Measurements from ENCODE around the gene QKI. TPM values are rescaled to one million over a fixed set of nuclear protein-coding genes. Genes with fewer than 3 reads are reported as not detected.

QKI gene
- total and polyA plus RNA-seq, 10 of the 15 experiments (the other 5 are each of a cell fraction or from before 2014, with no cell fraction given): 4.7 to 72.5 (median 38.9) TPM

GRCh38 chr6:163417595-163417994, 3.1 kb downstream of the QKI start:
- no peak for DNase-seq (ENCODE audit: low read depth, low spot score)
- Histone ChIP-seq H3K27me3 (replicated peaks in 1 of 2; ENCODE audit: control insufficient read depth in 2 of 2, insufficient read depth in 2 of 2, low read length in 1 of 2) (no peaks in the 10 kb centered on the region), H3K9me3 (replicated peaks; ENCODE audit: control insufficient read depth, insufficient read depth, low read length) (no peaks in the 10 kb centered on the region), H3K36me3 (ENCODE audit: control insufficient read depth in 2 of 2, insufficient read depth in 2 of 2, low read length in 1 of 2) (no peaks in the 10 kb centered on the region), H3K4me3 (peak overlapping the region; percentile 90), H3K27ac (ENCODE audit: control insufficient read depth, insufficient read depth) (peak overlapping the region; percentile 1; the same call in 1 of the 2 replicates), H4K20me1 (ENCODE audit: control insufficient read depth, insufficient read depth) (no peaks in the 10 kb centered on the region), H3K9ac (ENCODE audit: control insufficient read depth, insufficient read depth, low read length) (peak overlapping the region; percentile 24), H3K79me2 (ENCODE audit: control insufficient read depth, insufficient read depth, low read length) (peaks cover 81% of the 10 kb centered on the region), H3K4me2 (ENCODE audit: control insufficient read depth, insufficient read depth) (peak overlapping the region; percentile 81; the same call in 1 of the 2 replicates), H2AFZ (ENCODE audit: control insufficient read depth, low read depth, low read length) (no peak overlapping the region), H3K4me1 (ENCODE audit: control insufficient read depth, insufficient read depth, low read length) (peaks cover 3% of the 10 kb centered on the region; the same call in 1 of the 2 replicates)
- TF ChIP-seq KDM1A (IDR thresholded peaks at IDR 0.05; ENCODE audit: borderline replicate concordance): no peak
- TF ChIP-seq NFYA (IDR thresholded peaks at IDR 0.05; ENCODE audit: borderline replicate concordance, low read depth, low read length): no peak
- no peak for TF ChIP-seq ZNF274 (IDR thresholded peaks at IDR 0.05; ENCODE audit: insufficient read depth, insufficient read length)
- TF ChIP-seq, protein P1, sequence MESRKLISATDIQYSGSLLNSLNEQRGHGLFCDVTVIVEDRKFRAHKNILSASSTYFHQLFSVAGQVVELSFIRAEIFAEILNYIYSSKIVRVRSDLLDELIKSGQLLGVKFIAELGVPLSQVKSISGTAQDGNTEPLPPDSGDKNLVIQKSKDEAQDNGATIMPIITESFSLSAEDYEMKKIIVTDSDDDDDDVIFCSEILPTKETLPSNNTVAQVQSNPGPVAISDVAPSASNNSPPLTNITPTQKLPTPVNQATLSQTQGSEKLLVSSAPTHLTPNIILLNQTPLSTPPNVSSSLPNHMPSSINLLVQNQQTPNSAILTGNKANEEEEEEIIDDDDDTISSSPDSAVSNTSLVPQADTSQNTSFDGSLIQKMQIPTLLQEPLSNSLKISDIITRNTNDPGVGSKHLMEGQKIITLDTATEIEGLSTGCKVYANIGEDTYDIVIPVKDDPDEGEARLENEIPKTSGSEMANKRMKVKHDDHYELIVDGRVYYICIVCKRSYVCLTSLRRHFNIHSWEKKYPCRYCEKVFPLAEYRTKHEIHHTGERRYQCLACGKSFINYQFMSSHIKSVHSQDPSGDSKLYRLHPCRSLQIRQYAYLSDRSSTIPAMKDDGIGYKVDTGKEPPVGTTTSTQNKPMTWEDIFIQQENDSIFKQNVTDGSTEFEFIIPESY (IDR thresholded peaks at IDR 0.05): no peak
- no peak for TF ChIP-seq STAT1 (conservative IDR thresholded peaks at IDR 0.05)
- TF ChIP-seq, protein P2, sequence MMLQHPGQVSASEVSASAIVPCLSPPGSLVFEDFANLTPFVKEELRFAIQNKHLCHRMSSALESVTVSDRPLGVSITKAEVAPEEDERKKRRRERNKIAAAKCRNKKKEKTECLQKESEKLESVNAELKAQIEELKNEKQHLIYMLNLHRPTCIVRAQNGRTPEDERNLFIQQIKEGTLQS (IDR thresholded peaks at IDR 0.05; ENCODE audit: borderline replicate concordance, extremely low read depth, low read depth, low read length): no peak
- TF ChIP-seq MTA3 (IDR thresholded peaks at IDR 0.05; ENCODE audit: borderline replicate concordance, low read length): no peak
- no peak for TF ChIP-seq RFX5 (IDR thresholded peaks at IDR 0.05; ENCODE audit: low read depth, low read length)
- TF ChIP-seq MYB (IDR thresholded peaks at IDR 0.05; ENCODE audit: borderline replicate concordance, low read depth, low read length): no peak
- TF ChIP-seq, protein P3, sequence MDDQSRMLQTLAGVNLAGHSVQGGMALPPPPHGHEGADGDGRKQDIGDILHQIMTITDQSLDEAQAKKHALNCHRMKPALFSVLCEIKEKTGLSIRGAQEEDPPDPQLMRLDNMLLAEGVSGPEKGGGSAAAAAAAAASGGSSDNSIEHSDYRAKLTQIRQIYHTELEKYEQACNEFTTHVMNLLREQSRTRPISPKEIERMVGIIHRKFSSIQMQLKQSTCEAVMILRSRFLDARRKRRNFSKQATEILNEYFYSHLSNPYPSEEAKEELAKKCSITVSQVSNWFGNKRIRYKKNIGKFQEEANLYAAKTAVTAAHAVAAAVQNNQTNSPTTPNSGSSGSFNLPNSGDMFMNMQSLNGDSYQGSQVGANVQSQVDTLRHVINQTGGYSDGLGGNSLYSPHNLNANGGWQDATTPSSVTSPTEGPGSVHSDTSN (IDR thresholded peaks at IDR 0.05; ENCODE audit: insufficient replicate concordance, low read depth, low read length): no peak
- TF ChIP-seq JUND (IDR thresholded peaks at IDR 0.05; ENCODE audit: low read depth, low read length): no peak
- TF ChIP-seq NR2F1 (conservative IDR thresholded peaks at IDR 0.05): no peak
- TF ChIP-seq PML (IDR thresholded peaks at IDR 0.05; ENCODE audit: low read length): no peak
- in situ Hi-C loops (cut with MboI): no loop called here
- ChIA-PET POLR2A (interaction anchor here (1.9 kb wide), 1 partner anchor 9 kb away, joined by 4 read pairs; no protein-coding TSS in a partner anchor), RAD21 (ENCODE audit: unreplicated experiment) (interaction anchor here (1.0 to 5.4 kb wide), 4 partner anchors 10 to 540 kb away, joined by 3 to 26 read pairs (median 6); no protein-coding TSS in a partner anchor), SMC1A (ENCODE audit: uncharacterized antibody, unreplicated experiment) (interaction anchor here (2.2 to 7.0 kb wide), 5 partner anchors 10 to 138 kb away, joined by 9 to 39 read pairs (median 25); no protein-coding TSS in a partner anchor), CTCF (interaction anchor here (0.8 to 6.5 kb wide), 6 partner anchors 10 to 539 kb away, joined by 3 to 56 read pairs (median 14); no protein-coding TSS in a partner anchor)
- no TSS peak for BruUV-seq (replicated peaks)
- intact Hi-C loops (cut with micrococcal nuclease; ENCODE audit: unreplicated experiment): loop anchor here (5.0 to 10.0 kb wide), 4 partner anchors 135 to 1510 kb away; no protein-coding TSS in a partner anchor
- 51% methylated on average over 4 of the region's 4 CpGs for WGBS (ENCODE audit: insufficient coverage, insufficient replicate concordance, low lambda C conversion rate, missing lambda C conversion rate)
- no peak for ATAC-seq
- no peak for FAIRE-seq
